ENCODE measurements around the gene PIAS1. TPM values are rescaled to one million over a fixed set of nuclear protein-coding genes. Genes with fewer than 3 reads are reported as not detected.

PIAS1 gene
- polyA plus RNA-seq, 2 of the 4 experiments (the other 2 are of a cell fraction), result 23.2 to 49.5 TPM

- no peak for TF ChIP-seq CBX2 (IDR thresholded peaks at IDR 0.05; ENCODE audit: borderline replicate concordance, low read depth)
- no peak for TF ChIP-seq FOSL2 (IDR thresholded peaks at IDR 0.05)
- no peak for TF ChIP-seq FOSL2 (CRISPR knock-in tag; IDR thresholded peaks at IDR 0.05)
- no peak for TF ChIP-seq JUN (IDR thresholded peaks at IDR 0.05)
- no peak for TF ChIP-seq TP53 (CRISPR knock-in tag; IDR thresholded peaks at IDR 0.05)
- peak; percentile 58 for TF ChIP-seq MAFK (IDR thresholded peaks at IDR 0.05; ENCODE audit: partially characterized antibody)
- no peak for TF ChIP-seq HOXB13 (CRISPR knock-in tag; IDR thresholded peaks at IDR 0.05; ENCODE audit: low read depth)
- no peak for TF ChIP-seq BHLHE40 (IDR thresholded peaks at IDR 0.05; ENCODE audit: low read depth, low read length)
- no peak for TF ChIP-seq HOXA7 (CRISPR knock-in tag; IDR thresholded peaks at IDR 0.05)
- no peak for TF ChIP-seq ELK1 (IDR thresholded peaks at IDR 0.05; ENCODE audit: low read depth, low read length)
- no peak overlapping the region for H3K27ac ChIP-seq
- H3K4me3 ChIP-seq, result no peak overlapping the region
- peaks cover 11% of the 10 kb centered on the region; the same call in 2 of the 3 replicates for H3K4me1 ChIP-seq
- 94% methylated on average over 3 of the region's 3 CpGs for WGBS (ENCODE audit: missing lambda C conversion rate)
- ChIA-PET CTCF (interaction anchor here (0.5 to 0.7 kb wide), 2 partner anchors 217 to 689 kb away, joined by 3 to 4 read pairs; no protein-coding TSS in a partner anchor), POLR2A (interaction anchor here (1.4 kb wide), 1 partner anchor 10 kb away, joined by 4 read pairs; the partner anchor contains the start of gene PIAS1)
- H3K4me2 ChIP-seq, result no peak overlapping the region
- H3K9me3 ChIP-seq, result no peaks in the 10 kb centered on the region
- FAIRE-seq, result no peak
- no peak for ATAC-seq
- DNase-seq (ENCODE audit: low read depth in 1 of 2, low spot score in 1 of 2), result no peak
These were observed 9.5 kb downstream of the PIAS1 start for GRCh38 chr15:68063606-68064005.

GRCh38 chr15:68073576-68074288, 19.6 kb downstream of the PIAS1 start:
- Histone ChIP-seq H3K4me2 (no peak overlapping the region), H3K27ac (no peak overlapping the region), H3K4me3 (no peak overlapping the region), H3K9me3 (no peaks in the 10 kb centered on the region), H3K4me1 (no peaks in the 10 kb centered on the region; the same call in 2 of the 3 replicates)
- 85% methylated on average over 6 of the region's 6 CpGs for WGBS (ENCODE audit: missing lambda C conversion rate)
- ChIA-PET CTCF (interaction anchor here (0.7 to 1.0 kb wide), 2 partner anchors 10 to 148 kb away, joined by 3 to 4 read pairs; no protein-coding TSS in a partner anchor), POLR2A (interaction anchor here (0.5 kb wide), 1 partner anchor 189 kb away, joined by 3 read pairs; no protein-coding TSS in a partner anchor)
- ATAC-seq (no peak), DNase-seq (ENCODE audit: low read depth in 1 of 2, low spot score in 1 of 2) (no peak), FAIRE-seq (no peak)
- TF ChIP-seq HMGXB4 (CRISPR knock-in tag; IDR thresholded peaks at IDR 0.05; ENCODE audit: borderline replicate concordance), result no peak
- no peak for TF ChIP-seq SREBF2 (IDR thresholded peaks at IDR 0.05)
- no peak for TF ChIP-seq ELK1 (IDR thresholded peaks at IDR 0.05; ENCODE audit: low read depth, low read length)
- no peak for TF ChIP-seq CBX2 (IDR thresholded peaks at IDR 0.05; ENCODE audit: borderline replicate concordance, low read depth)
- TF ChIP-seq ESRRA (IDR thresholded peaks at IDR 0.05; ENCODE audit: borderline replicate concordance, low read length), result no peak
- no peak for TF ChIP-seq EHMT2 (IDR thresholded peaks at IDR 0.05; ENCODE audit: low read depth)
- no peak for TF ChIP-seq FOXS1 (CRISPR knock-in tag; IDR thresholded peaks at IDR 0.05)
- TF ChIP-seq POLR2A (IDR thresholded peaks at IDR 0.05; ENCODE audit: low read length), result no peak
- no peak for TF ChIP-seq POLR2AphosphoS2 (conservative IDR thresholded peaks at IDR 0.05; ENCODE audit: low read length)
- TF ChIP-seq GATA3 (IDR thresholded peaks at IDR 0.05; ENCODE audit: borderline replicate concordance), result no peak
- TF ChIP-seq TFCP2L1 (CRISPR knock-in tag; IDR thresholded peaks at IDR 0.05), result no peak
- no peak for TF ChIP-seq PBX3 (IDR thresholded peaks at IDR 0.05)
- TF ChIP-seq HOXB5 (CRISPR knock-in tag; IDR thresholded peaks at IDR 0.05), result no peak
- TF ChIP-seq NR3C1 (IDR thresholded peaks at IDR 0.05), result no peak
